HG02885 (cell line): ENCODE measurements around the gene MPPE1.
"Not testable (repeated sequence)": the region's sequence is repeated elsewhere in the genome, so short reads cannot be mapped to it uniquely, and the experiment has no call there.

Source experiments
- ATAC-seq: cut with Tn5 transposase; IDR thresholded peaks from one replicate; pipeline ENCODE4 v1.9.1; 2021; ENCODE audit warnings: mild to moderate bottlenecking; ENCODE audit not compliant: unreplicated experiment, poor library complexity

MPPE1 gene

DNA sequence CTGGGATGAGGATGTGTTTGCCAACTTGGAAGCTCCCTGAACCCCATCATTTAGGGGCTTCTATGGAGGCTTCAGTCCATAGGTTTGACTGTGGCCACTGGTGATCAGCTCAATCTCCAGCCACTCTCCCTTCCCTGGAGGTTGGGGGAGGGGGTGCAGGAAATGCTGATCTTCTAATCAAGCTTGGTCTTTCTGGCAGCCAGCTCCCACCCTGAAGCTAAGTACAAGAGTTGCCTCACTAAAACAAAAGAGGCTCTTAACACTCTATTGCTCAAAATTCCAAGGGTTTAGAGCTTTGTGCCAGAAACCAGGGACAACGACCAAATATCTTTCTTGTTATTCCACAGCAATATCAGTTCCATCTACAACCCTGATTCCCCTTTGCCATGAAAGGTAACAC is 19.4 kb upstream of the MPPE1 start:
- ATAC-seq, result no peak

DNA sequence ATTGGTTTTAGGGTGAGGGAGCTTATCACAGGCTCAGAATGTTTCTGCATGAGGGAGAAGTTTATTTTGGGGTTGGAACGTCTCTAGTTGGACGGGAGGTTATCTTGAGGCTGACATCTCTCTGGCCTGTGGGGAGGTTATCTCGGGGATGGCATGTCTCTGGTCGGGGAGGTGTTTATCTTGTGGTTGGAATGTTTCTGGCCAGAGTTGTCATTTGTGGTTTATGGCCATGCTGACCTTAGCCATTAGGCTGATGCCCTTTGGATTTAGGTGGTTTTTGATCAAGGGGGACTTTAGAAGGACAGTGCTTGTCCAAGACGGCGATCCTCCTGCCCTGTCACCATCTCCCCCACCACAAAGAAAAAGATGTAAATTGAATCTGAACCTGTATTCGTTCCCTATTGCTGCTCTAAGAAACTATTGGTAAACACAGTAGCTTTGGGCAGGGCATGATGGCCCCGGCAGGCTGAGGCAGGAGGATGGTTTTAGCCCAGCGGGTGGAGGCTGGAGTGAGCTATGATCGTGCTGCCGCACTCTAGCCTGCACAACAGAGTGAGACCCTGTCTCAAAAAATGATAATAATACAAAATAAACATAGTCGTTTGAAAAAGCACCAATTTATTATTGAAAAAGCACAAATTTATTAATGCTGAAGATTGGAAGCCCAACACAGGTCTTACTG is 17.8 kb upstream of the MPPE1 start:
- ATAC-seq, result no peak

DNA sequence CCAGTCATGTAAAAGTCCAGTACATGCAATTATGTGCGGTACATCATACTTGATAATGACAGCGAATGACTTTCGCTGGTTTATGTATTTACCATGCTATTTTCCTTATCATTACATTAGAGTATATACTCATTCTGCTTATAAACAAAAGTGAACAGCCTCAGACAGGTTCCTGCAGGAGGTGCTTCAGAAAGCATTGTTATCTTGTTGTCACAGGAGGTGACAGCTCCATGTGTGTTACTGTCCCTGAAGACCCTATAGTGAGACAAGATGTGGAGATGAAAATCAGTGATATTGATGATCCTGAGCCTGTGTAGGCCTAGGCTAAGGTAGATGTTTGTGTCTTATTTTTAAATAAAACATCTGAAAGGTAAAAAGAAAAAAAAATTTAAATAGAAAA is 15.3 kb upstream of the MPPE1 start:
- ATAC-seq, result no peak

DNA sequence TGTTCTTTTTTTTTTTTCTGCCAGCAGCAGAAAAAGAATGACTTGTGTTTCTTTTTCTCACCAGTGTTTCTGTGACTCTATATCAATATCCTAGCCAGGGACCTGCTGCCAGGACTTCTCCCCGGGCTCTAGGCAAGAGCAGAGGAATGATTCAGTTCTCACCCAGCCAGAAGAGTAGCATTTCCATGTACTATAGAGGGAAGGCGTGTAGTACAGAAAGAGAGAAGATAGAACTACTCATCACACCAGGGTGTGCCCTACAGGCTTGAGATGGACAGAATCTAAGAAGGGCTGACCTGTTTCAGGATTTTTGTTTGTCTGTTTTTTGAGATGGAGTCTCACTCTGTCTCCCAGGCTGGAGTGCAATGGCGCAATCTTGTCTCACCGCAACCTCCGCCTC is 11.4 kb upstream of the MPPE1 start:
- not testable (repeated sequence) for ATAC-seq

DNA sequence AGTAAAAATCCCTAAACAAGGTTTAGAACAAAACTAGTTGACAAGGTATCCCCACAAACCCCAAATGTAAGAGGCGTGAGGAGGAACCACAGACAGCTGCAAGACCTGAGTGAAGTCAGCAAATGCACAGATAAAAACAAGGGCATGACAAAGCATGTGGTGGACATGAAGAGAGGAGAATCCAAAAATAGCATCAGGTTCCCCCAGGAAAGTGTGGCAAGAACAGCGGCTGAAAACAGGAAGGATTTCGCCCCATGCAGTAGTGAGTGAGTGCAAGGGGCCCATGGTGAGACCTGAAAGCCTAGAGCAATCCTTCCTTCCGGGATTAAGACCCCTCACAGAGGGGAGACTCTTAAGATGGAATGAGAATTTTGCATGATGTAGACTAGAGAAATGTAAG is 8.8 kb upstream of the MPPE1 start:
- not testable (repeated sequence) for ATAC-seq

DNA sequence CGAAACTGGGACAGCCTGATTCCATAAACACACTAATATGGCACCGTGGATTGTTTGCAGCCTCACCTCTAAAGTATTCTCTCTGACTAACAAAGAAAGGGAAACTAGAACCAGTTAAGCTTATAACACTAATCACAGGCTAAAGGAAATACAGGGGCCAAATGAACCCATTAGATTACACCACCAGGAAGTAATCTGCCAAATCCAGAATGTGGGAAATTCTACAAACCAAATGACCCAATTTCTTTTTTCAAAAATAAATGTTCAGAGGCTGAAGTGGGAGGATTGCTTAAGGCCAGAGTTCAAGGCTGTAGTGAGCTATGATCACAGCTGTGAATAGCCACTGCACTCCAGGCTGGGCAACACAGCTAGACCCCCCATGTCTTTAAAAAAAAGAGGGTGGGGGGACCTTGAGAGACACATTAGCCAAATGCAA is 1.5 kb upstream of the MPPE1 start:
- ATAC-seq, result peak; percentile 26

DNA sequence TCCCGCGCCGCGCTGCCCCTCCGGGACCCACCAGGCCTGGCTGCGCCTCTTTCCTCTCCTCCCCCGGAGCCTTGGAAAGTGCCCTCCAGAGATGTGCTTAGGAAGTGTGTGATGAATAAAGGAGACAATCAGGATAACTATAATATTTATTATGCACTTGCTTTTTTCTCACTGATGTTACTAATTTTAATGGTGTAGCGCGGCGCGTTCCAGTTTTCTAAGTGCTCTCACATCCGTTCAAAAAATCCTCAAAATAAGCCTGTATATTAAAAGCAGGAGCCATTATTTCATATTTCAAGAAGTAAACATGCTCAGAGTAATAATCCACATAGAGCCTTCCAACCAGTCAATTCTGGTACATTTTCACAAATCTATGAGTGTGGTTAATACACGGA is 941 bp upstream of the MPPE1 start:
- ATAC-seq, result no peak

DNA sequence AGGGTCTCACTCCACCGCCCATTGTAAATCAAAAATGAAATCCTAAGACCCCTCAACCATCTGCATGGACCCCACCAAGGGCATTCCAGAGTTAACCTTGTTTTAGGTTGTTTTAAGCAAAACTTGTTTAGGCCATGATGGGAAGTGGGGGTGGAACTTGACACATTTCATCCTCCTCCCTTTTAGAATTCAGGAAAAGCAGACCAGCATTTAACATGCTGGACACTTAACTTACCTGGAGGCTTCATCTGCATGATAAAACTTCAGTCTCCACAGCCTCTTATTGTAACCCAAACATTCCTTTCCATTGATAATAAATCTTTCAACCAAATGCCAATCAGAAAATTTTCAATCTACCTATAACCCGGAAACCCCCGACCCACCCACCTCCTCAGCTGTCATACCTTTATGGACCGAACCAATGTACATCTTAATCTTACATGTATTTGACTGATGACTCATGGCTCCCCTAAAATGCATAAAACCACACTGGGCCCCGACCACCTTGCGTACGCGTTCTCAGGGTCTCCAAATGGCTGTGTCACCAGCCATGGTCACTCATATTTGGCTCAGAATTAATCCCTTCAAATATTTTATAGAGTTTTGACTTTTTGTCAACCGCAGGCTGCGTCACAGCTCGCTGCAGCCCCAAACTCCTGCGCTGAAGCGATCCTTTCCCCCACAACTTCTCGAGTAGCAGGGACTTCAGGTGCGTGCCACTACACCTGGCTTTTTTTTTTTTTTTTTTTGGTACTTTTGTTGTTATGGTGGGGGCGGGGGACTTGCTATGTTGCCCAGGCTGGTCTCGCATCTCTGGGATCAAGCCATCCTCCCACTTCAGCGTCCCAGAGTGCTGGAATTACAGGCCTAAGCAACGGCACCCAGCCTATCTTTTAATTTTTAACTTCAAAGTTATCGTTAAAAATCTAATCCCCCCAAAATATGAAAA is 917 bp downstream of the MPPE1 start:
- ATAC-seq, result no peak

DNA sequence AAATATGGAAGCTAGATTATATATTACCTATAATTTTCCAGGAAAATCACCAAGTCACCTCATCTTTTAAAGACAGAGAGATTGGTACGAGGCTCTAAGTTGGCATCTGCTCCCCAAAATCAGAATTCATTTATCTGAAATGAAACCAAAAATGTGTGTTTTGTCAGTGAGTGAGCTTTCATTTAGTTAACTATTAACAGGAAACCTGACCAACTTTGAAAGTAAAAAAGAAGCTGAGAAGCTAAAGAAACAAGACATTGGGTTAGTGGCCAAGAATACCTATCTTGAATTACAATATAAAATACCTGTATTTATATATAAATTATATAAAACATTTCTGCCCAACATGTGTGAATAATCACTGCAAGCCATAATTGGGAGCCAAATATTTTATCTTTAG is 1.9 kb downstream of the MPPE1 start:
- ATAC-seq, result no peak

DNA sequence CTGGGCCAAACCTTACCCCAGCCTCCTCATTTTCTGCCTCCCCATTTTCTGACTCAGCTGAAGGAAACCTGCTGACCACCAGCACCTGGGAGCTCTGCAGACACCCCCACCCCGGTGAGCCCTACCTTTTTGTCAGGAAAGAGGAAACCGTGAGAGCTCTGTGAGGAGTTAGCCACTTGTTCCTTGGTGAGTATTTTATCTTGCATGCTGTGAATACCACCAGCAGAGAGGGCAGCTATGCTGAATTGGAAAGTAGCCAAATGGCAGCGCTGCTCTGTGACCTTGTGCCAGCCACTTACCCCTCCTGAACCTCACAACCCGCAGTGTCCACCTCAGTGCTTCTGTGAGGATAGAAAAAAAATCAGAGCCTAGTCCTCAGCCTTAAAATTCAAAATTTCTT is 2.5 kb downstream of the MPPE1 start:
- ATAC-seq, result no peak

DNA sequence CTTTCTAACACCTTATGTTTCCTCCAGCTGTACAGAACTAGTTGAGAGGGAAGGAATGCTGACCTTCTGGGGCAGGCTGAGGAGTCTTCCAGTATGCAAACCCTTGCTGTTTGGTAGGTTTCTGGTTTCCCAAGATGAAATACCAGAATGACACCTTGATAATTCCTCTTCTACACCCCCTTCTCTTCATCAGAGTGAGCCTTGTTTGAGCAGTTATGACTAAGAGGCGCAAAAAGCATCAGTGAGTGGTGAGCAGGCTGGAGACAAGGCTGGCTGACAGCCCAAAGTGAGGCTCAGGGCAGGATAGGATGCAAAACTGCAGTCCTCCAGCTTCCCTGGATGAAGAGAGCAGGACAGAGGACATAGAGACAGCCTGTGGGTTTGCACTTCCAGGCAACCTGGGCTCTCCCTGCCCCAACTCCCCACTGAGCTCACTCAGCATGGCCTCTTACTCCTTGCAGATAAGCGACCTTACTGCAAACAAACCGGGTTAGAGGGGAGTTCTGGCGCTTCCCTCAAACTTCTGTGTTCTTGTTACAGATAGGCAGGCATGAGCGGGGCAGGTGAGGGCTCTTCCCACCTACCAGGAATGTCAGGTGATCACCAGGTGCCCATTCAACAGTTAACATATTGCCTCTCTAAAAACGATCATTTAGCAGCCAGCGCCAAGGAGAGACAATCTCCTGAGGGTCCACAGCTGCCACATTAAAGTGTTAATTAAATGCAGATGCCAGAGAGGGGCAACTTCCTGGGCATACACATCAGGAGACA is 5.4 kb downstream of the MPPE1 start:
- no peak for ATAC-seq

DNA sequence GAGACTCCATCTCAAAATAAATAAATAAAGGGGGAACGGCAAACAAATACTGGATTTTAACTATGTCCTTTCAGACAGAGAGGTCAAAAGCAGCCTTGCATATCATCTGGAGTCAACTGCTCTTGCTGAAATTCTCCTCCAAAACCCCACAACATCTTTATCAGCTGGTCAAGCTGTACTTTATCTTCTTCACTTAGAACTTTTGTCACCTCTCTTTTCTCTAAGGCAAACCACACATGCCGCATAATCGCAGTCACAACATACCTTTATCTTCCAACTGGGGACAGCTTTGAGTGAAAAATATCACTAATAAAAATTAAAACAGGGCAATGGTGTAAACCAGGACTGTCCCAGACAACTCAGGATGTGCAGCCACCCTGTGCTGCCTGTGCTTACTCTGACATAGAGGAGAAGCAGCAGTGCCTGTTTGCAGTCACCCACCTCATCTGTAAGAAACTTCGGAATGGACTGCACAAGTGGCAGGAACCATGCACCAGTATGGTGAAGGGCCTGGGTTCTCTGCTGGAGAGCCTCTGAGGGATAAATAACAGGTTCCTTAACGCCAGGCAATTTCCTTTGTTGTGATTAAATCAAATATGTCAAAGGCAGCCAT is 6.2 kb downstream of the MPPE1 start:
- no peak for ATAC-seq

DNA sequence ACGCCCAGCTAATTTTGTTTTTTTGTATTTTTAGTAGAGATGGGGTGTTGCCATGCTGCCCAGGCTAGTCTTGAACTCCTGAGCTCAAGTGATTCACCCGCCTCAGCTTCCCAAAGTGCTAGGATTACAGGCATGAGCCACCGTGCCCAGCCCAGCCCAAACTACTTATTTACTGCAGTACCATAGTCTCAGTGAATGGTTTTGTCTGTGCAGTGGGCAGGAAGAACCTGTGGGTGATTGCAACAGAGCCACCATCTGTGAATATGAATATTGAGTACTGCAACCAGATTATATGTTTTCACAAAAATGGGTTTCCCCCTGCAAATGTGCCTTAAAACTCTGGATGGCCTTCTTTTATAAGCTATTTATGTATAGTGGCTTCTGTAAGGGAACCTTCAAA is 9.1 kb downstream of the MPPE1 start:
- ATAC-seq, result no peak

DNA sequence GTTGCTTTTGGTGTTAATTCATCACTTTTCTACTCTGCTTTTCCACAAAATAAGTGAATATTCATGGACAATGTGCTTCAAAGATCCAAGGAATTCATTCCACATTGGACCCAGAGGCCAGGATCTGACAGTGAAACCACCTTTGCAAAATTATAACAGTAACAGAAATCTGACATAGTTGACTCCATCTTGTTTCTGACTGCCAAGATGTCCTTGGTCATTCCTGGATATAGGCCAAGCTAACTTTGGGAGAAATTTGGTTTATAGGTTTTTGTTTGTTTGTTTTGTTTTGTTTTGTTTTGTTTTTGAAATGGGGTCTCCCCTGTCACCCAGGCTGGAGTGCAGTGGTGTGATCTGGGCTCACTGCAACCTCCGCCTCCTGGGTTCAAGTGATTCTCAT is 10.3 kb downstream of the MPPE1 start:
- ATAC-seq, result no peak

DNA sequence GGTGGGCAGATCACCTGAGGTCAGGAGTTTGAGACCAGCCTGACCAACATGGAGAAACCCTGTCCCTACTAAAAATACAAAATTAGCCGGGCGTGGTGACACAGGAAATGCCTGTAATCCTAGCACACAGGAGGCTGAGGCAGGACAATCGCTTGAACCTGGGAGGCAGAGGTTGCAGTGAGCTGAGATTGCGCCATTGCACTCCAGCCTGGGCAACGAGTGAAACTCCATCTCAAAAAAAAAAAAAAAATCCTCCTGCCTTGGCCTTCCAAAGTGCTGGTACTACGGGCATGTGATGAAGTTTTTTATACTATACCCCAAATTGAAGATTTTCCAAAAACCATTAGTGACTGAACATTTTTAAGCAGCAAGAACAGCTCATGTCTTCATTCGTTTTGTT is 15.7 kb downstream of the MPPE1 start:
- ATAC-seq, result not testable (repeated sequence)

DNA sequence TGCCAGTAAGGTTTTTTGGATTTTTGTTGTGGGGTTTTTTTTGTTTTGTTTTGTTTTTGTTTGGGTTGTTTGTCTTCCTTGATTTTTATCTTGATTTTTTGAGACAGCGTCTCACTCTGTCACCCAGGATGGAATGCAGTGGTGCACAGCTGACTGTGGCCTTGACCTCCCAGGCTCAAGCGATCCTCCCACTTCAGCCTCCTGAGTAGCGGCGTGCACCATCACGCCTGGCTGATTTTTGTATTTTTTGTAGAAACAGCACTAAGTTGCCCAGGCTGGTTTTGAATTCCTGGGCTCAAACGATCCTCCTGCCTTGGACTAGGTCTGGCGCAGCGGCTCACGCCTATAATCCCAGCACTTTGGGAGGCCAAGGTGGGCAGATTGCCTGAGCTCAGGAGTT is 16.4 kb downstream of the MPPE1 start:
- ATAC-seq, result no peak

DNA sequence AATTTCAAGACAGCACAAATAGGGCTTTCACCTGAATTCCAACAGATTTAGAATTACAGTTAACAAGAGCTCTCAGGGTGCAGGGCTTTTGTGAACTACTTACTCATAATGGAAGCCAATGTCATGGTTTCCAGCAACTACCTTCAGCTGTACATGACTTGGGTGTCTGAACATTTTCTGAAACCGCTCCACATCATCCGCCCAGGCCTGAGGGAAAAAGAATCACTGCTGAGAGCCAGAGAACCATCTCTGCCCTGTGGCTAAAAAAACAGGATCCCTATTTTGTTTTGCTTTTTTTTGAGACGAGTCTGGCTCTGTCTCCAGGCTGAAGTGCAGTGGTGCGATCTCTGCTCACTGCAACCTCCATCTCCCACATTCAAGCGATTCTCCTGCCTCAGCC is 18.8 kb downstream of the MPPE1 start:
- no peak for ATAC-seq

DNA sequence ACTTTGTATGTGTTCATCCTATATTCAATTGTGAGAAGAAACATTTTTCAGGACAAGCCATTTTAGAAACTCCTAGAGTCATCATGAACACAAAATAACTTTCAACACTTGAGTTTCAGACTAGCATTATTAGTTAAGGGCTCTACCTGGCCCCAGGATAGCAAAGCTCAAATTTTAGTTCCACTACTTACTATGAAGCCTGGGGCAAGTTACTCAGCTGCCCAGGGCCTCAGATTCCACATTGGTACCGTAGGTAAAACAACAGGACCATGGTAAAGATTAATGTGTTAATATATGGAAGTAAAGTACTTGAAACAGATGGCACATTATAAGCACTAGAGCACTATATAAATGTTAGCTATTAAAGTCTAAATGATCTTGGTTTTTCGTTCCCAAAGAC is 19.4 kb downstream of the MPPE1 start:
- ATAC-seq, result no peak

DNA sequence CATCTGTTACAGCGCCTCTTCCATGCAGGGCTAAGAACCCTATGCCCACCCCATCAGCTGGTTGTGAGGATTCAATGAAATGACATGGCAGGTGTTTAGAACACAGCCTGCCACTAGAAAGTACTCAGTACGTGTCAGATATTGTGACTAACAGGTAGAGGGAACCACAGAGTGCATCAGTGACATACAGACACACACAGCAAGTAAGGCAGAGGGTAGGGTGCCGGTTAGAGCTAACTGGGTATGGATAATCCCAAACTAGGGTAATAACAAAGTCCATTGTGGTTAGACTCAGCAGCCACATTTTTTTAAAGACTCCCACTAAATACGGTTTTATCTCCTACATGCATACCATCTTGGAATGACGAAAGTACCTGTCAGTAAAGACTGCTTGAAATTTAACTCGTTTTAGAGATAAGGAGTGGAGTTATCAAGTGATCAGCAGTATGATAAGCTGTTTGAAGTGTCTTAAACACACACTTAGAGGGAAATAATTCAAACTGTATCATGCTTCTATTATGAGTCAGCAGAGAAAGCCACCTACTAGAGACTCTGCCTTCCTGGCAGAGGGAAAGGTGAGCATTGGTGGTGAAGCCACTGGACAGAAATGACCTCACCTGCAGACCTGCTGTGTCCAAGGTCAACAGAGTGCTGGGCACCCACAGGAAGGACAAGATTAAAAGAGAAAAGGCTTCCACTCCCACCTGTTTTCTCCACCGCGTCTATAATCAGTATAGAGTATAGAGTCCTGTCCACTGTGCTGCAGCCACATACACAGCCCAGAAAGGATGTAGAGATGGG is 20.6 kb downstream of the MPPE1 start:
- ATAC-seq, result no peak
